ENCODE data around the gene HKDC1. TPM values are rescaled to one million over a fixed set of nuclear protein-coding genes. Genes with fewer than 3 reads are reported as not detected.

HKDC1 gene
- total and polyA plus RNA-seq, 4 donors, result 1.5 to 11.1 (median 4.6) TPM

GRCh38 chr10:69290993-69291392 lies 70.9 kb downstream of the HKDC1 start:
- no peaks in the 10 kb centered on the region for H3K9me3 ChIP-seq (ENCODE audit: control insufficient read depth in 4 of 4, insufficient read depth in 3 of 4, low read length in 3 of 4)
- H3K4me3 ChIP-seq, result no peak overlapping the region
- H3K36me3 ChIP-seq (ENCODE audit: control insufficient read depth in 4 of 4, insufficient read depth in 4 of 4, low read length in 4 of 4), result no peaks in the 10 kb centered on the region
- H3K27ac ChIP-seq (ENCODE audit: low read depth in 1 of 2, low read length in 1 of 2), result no peak overlapping the region
- DNase-seq (no peak), ATAC-seq (ENCODE audit: insufficient read depth, low FRiP score) (no peak)
- WGBS, 2 donors, result 92 to 95% methylated on average over 4 of the region's 4 CpGs
- H3K27me3 ChIP-seq (ENCODE audit: control insufficient read depth in 3 of 3, insufficient read depth in 3 of 3, low read length in 2 of 3), result no peaks in the 10 kb centered on the region
- TF ChIP-seq, protein P1, sequence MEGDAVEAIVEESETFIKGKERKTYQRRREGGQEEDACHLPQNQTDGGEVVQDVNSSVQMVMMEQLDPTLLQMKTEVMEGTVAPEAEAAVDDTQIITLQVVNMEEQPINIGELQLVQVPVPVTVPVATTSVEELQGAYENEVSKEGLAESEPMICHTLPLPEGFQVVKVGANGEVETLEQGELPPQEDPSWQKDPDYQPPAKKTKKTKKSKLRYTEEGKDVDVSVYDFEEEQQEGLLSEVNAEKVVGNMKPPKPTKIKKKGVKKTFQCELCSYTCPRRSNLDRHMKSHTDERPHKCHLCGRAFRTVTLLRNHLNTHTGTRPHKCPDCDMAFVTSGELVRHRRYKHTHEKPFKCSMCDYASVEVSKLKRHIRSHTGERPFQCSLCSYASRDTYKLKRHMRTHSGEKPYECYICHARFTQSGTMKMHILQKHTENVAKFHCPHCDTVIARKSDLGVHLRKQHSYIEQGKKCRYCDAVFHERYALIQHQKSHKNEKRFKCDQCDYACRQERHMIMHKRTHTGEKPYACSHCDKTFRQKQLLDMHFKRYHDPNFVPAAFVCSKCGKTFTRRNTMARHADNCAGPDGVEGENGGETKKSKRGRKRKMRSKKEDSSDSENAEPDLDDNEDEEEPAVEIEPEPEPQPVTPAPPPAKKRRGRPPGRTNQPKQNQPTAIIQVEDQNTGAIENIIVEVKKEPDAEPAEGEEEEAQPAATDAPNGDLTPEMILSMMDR (IDR thresholded peaks at IDR 0.05; ENCODE audit: control extremely low read depth, extremely low read depth), result no peak
- no peaks in the 10 kb centered on the region for H3K4me1 ChIP-seq (ENCODE audit: control insufficient read depth in 5 of 5, insufficient read depth in 5 of 5, low read length in 5 of 5)
- no peak overlapping the region for H3K9ac ChIP-seq (ENCODE audit: insufficient read depth in 1 of 2, low read length in 2 of 2)

DNA sequence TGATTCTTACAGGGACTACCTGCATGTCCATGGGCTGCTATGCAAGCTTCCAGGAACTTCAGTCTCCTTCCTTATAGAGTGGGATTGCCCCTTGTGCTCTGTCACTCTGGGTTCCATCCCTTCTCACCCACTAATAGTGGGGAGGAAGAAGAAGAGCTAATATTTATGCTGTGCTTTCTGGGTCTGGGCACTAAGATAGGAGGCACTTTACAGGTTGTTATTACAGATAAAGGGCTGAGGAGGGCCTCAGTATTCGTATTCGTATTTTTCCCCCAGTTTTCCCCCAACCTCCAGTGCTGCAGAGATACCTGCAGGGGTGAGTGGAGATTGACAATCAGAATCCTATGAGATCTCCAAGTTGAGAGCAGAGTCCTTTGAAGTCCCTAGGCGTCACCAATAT lies 72.3 kb downstream of the HKDC1 start:
- 56 to 85% methylated on average over 3 of the region's 3 CpGs for WGBS, 2 donors
- TF ChIP-seq, protein P1 (IDR thresholded peaks at IDR 0.05; ENCODE audit: control extremely low read depth, extremely low read depth), result no peak
- H3K9me3 ChIP-seq (ENCODE audit: control insufficient read depth in 4 of 4, insufficient read depth in 3 of 4, low read length in 3 of 4), result no peaks in the 10 kb centered on the region
- no peaks in the 10 kb centered on the region for H3K27me3 ChIP-seq (ENCODE audit: control insufficient read depth in 3 of 3, insufficient read depth in 3 of 3, low read length in 2 of 3)
- no peak overlapping the region for H3K4me3 ChIP-seq
- no peak for ATAC-seq (ENCODE audit: insufficient read depth, low FRiP score)
- H3K27ac ChIP-seq (ENCODE audit: low read depth in 1 of 2, low read length in 1 of 2), result no peak overlapping the region
- DNase-seq, result no peak
- no peak overlapping the region for H3K9ac ChIP-seq (ENCODE audit: insufficient read depth in 1 of 2, low read length in 2 of 2)
- H3K36me3 ChIP-seq (ENCODE audit: control insufficient read depth in 4 of 4, insufficient read depth in 4 of 4, low read length in 4 of 4), result no peaks in the 10 kb centered on the region
- no peaks in the 10 kb centered on the region for H3K4me1 ChIP-seq (ENCODE audit: control insufficient read depth in 5 of 5, insufficient read depth in 5 of 5, low read length in 5 of 5)

- Histone ChIP-seq H3K27ac (ENCODE audit: low read depth in 1 of 2, low read length in 1 of 2) (no peak overlapping the region), H3K9me3 (ENCODE audit: control insufficient read depth in 4 of 4, insufficient read depth in 3 of 4, low read length in 3 of 4) (no peaks in the 10 kb centered on the region), H3K9ac (ENCODE audit: insufficient read depth in 1 of 2, low read length in 2 of 2) (no peak overlapping the region), H3K27me3 (ENCODE audit: control insufficient read depth in 3 of 3, insufficient read depth in 3 of 3, low read length in 2 of 3) (no peaks in the 10 kb centered on the region), H3K4me3 (no peak overlapping the region), H3K4me1 (ENCODE audit: control insufficient read depth in 5 of 5, insufficient read depth in 5 of 5, low read length in 5 of 5) (no peaks in the 10 kb centered on the region), H3K36me3 (ENCODE audit: control insufficient read depth in 4 of 4, insufficient read depth in 4 of 4, low read length in 4 of 4) (no peaks in the 10 kb centered on the region)
- ATAC-seq (ENCODE audit: insufficient read depth, low FRiP score), result no peak
- WGBS, 2 donors, result 90 to 92% methylated on average over 11 of the region's 11 CpGs
- no peak for DNase-seq
- TF ChIP-seq, protein P1 (IDR thresholded peaks at IDR 0.05; ENCODE audit: control extremely low read depth, extremely low read depth), result no peak
These were observed 75.0 kb downstream of the HKDC1 start for GRCh38 chr10:69295027-69295636.

GRCh38 chr10:69303632-69304051 lies 83.5 kb downstream of the HKDC1 start:
- H3K36me3 ChIP-seq (ENCODE audit: control insufficient read depth in 4 of 4, insufficient read depth in 4 of 4, low read length in 4 of 4), result no peaks in the 10 kb centered on the region
- 95 to 99% methylated on average over 3 of the region's 3 CpGs for WGBS, 2 donors
- DNase-seq (no peak), ATAC-seq (ENCODE audit: insufficient read depth, low FRiP score) (no peak)
- H3K4me3 ChIP-seq, result no peak overlapping the region
- no peaks in the 10 kb centered on the region for H3K4me1 ChIP-seq (ENCODE audit: control insufficient read depth in 5 of 5, insufficient read depth in 5 of 5, low read length in 5 of 5)
- no peak overlapping the region for H3K9ac ChIP-seq (ENCODE audit: insufficient read depth in 1 of 2, low read length in 2 of 2)
- H3K27ac ChIP-seq (ENCODE audit: low read depth in 1 of 2, low read length in 1 of 2), result no peak overlapping the region
- no peaks in the 10 kb centered on the region for H3K27me3 ChIP-seq (ENCODE audit: control insufficient read depth in 3 of 3, insufficient read depth in 3 of 3, low read length in 2 of 3)
- H3K9me3 ChIP-seq (ENCODE audit: control insufficient read depth in 4 of 4, insufficient read depth in 3 of 4, low read length in 3 of 4), result no peaks in the 10 kb centered on the region
- TF ChIP-seq, protein P1 (IDR thresholded peaks at IDR 0.05; ENCODE audit: control extremely low read depth, extremely low read depth), result no peak
